ENCODE data around the gene ADAMTSL4. TPM values are rescaled to one million over a fixed set of nuclear protein-coding genes. Genes with fewer than 3 reads are reported as not detected.

The ADAMTSL4 gene
- total and polyA plus RNA-seq, 7 donors: 2.1 to 36.0 (median 14.6) TPM

DNA sequence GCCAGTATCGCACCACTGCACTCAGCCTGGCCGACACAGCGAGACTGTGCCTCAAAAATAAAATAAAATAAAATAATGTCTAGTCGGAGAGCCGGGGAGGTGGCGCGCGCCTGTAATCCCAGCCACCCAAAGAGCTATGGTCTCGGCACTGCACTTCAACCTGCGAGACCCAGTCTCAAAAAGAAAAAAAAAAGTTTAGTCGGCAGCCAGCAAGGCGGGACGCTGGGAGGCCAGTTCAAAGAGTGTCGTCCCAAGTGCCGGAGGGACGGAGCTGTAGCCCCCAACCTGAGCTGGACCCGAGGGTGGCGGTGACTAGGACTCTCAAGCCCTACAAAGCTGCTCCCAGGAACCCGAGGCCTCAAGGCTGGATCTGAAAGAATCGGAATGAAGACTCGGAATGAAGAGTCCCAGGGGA lies 34.3 kb upstream of the ADAMTSL4 start:
- Histone ChIP-seq H3K36me3 (peaks cover 0 to 3% (median 0%) of the 10 kb centered on the region in 4 donors), H3K4me3 (peak overlapping the region; percentile 46 to 63 (median 56)), H3K27ac (peak overlapping the region; percentile 87 to 94 (median 92)), H3K4me1 (peaks cover 0 to 26% (median 21%) of the 10 kb centered on the region in 4 donors), H3K27me3 (no peaks in the 10 kb centered on the region), H3K9me3 (no peaks in the 10 kb centered on the region)
- TF ChIP-seq, protein P1, sequence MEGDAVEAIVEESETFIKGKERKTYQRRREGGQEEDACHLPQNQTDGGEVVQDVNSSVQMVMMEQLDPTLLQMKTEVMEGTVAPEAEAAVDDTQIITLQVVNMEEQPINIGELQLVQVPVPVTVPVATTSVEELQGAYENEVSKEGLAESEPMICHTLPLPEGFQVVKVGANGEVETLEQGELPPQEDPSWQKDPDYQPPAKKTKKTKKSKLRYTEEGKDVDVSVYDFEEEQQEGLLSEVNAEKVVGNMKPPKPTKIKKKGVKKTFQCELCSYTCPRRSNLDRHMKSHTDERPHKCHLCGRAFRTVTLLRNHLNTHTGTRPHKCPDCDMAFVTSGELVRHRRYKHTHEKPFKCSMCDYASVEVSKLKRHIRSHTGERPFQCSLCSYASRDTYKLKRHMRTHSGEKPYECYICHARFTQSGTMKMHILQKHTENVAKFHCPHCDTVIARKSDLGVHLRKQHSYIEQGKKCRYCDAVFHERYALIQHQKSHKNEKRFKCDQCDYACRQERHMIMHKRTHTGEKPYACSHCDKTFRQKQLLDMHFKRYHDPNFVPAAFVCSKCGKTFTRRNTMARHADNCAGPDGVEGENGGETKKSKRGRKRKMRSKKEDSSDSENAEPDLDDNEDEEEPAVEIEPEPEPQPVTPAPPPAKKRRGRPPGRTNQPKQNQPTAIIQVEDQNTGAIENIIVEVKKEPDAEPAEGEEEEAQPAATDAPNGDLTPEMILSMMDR (IDR thresholded peaks at IDR 0.05): no peak
- no peak for TF ChIP-seq EP300 (IDR thresholded peaks at IDR 0.05)
- no peak for TF ChIP-seq POLR2A (IDR thresholded peaks at IDR 0.05)
- TF ChIP-seq POLR2AphosphoS5 (IDR thresholded peaks at IDR 0.05): no peak
- intact Hi-C loops (cut with DNase I): loop anchor here (5.0 kb wide), 2 partner anchors 48 to 153 kb away; partner anchors contain the start of gene RPRD2
- 22 to 35% methylated on average over 21 of the region's 21 CpGs for WGBS, 2 donors
- DNase-seq: no peak

DNA sequence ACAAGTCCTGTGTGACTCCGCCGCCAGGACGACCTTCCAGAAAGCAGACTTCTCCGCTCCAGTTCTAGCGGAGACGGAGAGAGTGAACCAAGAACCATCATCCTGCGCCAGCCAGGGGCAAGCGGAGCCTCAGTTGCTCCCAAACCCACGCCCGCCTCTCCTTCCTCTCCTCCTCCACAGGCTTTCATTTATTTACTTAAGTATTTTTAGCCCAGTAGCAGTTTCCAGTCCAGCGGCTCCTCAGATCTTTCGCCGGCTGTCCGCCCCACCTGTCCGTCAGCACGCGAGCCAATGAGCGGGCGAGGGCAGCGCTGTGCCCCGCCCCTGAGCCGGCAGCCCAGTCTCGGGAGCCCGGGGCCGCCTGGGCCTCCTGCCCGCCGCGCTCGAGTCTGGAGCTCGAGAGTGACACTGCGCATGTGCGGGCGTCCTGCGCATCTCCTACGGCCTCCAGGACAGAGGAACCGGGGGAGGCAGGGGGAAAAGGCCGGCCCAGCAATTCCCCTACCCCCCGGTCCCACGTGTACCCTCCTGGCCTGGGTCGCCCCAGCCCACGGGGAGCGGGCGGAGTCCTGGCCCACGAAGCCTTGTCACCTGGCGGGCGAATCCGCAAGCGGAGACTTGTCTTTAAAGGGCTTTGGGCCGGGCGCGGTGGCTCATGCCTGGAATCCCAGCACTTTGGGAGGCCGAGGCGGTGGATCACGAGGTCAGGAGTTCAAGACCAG lies 33.7 kb upstream of the ADAMTSL4 start, which contains the start of gene FALEC:
Gene FALEC, plus strand, starts transcription at position 425 of the 722 bp plus-strand sequence.
- no peaks in the 10 kb centered on the region for H3K9me3 ChIP-seq
- 0% methylated on average over 54 of the region's 54 CpGs for WGBS, 2 donors
- H3K36me3 ChIP-seq: no peaks in the 10 kb centered on the region
- H3K27me3 ChIP-seq: no peaks in the 10 kb centered on the region
- peak within 1 kb of the TSS; percentile 46 to 63 (median 56) for H3K4me3 ChIP-seq
- TF ChIP-seq POLR2A (IDR thresholded peaks at IDR 0.05) (peak in 1 of 2 donors; percentile 32), EP300 (IDR thresholded peaks at IDR 0.05) (no peak), POLR2AphosphoS5 (IDR thresholded peaks at IDR 0.05) (peak; percentile 25 to 71 (median 69))
- TF ChIP-seq, protein P1 (IDR thresholded peaks at IDR 0.05): no peak
- DNase-seq: peak; percentile 99
- intact Hi-C loops (cut with DNase I): loop anchor here (5.0 kb wide), 2 partner anchors 48 to 153 kb away; partner anchors contain the start of gene RPRD2
- H3K4me1 ChIP-seq: peaks cover 0 to 26% (median 21%) of the 10 kb centered on the region in 4 donors
- H3K27ac ChIP-seq: peak within 1 kb of the TSS; percentile 87 to 94 (median 92)

DNA sequence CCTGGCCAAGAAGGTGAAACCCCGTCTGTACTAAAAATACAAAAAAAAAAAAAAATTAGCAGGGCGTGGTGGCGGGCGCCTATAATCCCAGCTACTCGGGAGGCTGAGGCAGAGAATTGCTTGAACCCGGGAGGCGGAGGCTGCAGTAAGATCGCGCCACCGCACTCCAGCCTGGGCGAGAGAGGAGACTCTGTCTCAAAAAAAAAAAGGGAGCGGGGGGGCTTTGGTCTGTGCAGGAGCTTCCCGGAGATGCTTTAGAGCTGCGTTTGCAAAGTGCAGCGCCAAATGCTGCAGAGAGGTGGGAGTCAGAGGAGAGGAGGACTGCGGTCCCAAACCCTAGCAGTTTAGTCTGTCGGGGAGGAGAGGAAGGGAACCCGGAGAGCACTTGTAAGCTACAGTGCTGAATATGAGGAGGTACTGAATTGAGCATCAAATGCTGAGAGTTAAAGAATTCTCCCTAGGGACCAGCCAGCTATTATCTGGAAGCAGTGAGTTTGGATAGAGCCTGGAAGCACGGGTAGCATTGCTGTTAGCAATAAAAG lies 33.1 kb upstream of the ADAMTSL4 start:
- intact Hi-C loops (cut with DNase I): loop anchor here (5.0 kb wide), 2 partner anchors 49 to 154 kb away; partner anchors contain the start of gene RPRD2
- Histone ChIP-seq H3K27me3 (no peaks in the 10 kb centered on the region), H3K36me3 (no peaks in the 10 kb centered on the region), H3K27ac (peak overlapping the region; percentile 87 to 94 (median 92)), H3K4me3 (peak overlapping the region; percentile 46 to 63 (median 56)), H3K4me1 (peaks cover 0 to 26% (median 21%) of the 10 kb centered on the region in 4 donors), H3K9me3 (no peaks in the 10 kb centered on the region)
- WGBS, 2 donors: 1 to 2% methylated on average over 19 of the region's 19 CpGs
- DNase-seq: no peak
- TF ChIP-seq, protein P1 (IDR thresholded peaks at IDR 0.05): no peak
- TF ChIP-seq POLR2A (IDR thresholded peaks at IDR 0.05): no peak
- no peak for TF ChIP-seq EP300 (IDR thresholded peaks at IDR 0.05)
- TF ChIP-seq POLR2AphosphoS5 (IDR thresholded peaks at IDR 0.05): no peak

DNA sequence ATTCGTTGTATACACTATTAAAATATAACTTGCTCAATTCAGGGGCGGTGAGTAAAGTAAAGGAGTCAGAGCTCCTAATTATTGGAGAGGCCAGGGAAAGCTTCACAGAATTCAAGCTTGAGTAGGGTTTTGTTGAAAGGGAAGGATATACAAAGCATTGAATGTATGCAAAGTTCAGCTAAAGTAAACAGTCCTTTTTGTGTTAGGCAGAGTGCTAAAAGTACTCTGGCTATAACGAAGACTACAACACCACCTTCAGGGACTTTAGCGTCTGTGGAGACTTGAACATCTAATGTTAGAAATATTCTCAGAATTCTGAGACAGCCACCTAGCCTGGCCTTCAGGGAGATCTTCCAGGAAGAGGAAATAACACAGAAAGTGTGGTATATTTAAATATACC lies 32.6 kb upstream of the ADAMTSL4 start:
- H3K27me3 ChIP-seq: no peaks in the 10 kb centered on the region
- peak overlapping the region; percentile 87 to 94 (median 92) for H3K27ac ChIP-seq
- H3K4me3 ChIP-seq: peak overlapping the region in 3 of 4 donors; percentile 54 to 63 (median 59)
- DNase-seq: no peak
- intact Hi-C loops (cut with DNase I): loop anchor here (5.0 kb wide), 2 partner anchors 49 to 154 kb away; partner anchors contain the start of gene RPRD2
- WGBS, 2 donors: 10 to 37% methylated on average over 4 of the region's 4 CpGs
- TF ChIP-seq POLR2AphosphoS5 (IDR thresholded peaks at IDR 0.05) (no peak), POLR2A (IDR thresholded peaks at IDR 0.05) (no peak), EP300 (IDR thresholded peaks at IDR 0.05) (no peak)
- TF ChIP-seq, protein P1 (IDR thresholded peaks at IDR 0.05): no peak
- H3K9me3 ChIP-seq: no peaks in the 10 kb centered on the region
- peaks cover 0 to 26% (median 21%) of the 10 kb centered on the region in 4 donors for H3K4me1 ChIP-seq
- no peaks in the 10 kb centered on the region for H3K36me3 ChIP-seq

All from sigmoid colon (tissue), 7 donors.